HG03196 (cell line): Measurements from ENCODE around the gene FBXO24.
A peak's percentile ranks its signal among the peaks of the same experiment; 100 is the strongest.
"Not testable (repeated sequence)": the region's sequence is repeated elsewhere in the genome, so short reads cannot be mapped to it uniquely, and the experiment has no call there.

Experiments used
- ATAC-seq: cut with Tn5 transposase; IDR thresholded peaks from one replicate; pipeline ENCODE4 v1.9.1; 2021; ENCODE audit not compliant: unreplicated experiment

Gene FBXO24

GRCh38 chr7:100586266-100587025 lies at the start of gene FBXO24:
TSS of gene FBXO24 (plus strand) at chr7:100586328. CDS start at chr7:100586626, 298 bp downstream.
- peak; percentile 84 for ATAC-seq

- ATAC-seq = not testable (repeated sequence)
These were observed 49.4 kb upstream of the FBXO24 start for GRCh38 chr7:100536695-100537094.

- ATAC-seq = no peak
These were observed 47.8 kb upstream of the FBXO24 start for GRCh38 chr7:100538348-100538653.

- ATAC-seq = peak; percentile 92
These were observed 47.3 kb upstream of the FBXO24 start, which contains the start of gene AGFG2 for GRCh38 chr7:100538654-100539435. TSS of gene AGFG2 (plus strand) at chr7:100539203. CDS start at chr7:100539347, 144 bp downstream.

GRCh38 chr7:100539436-100540006 lies 46.6 kb upstream of the FBXO24 start:
- no peak for ATAC-seq

- ATAC-seq = no peak
These were observed 45.9 kb upstream of the FBXO24 start for GRCh38 chr7:100540073-100540723.

- not testable (repeated sequence) for ATAC-seq
These were observed 44.8 kb upstream of the FBXO24 start for GRCh38 chr7:100541309-100541708.

GRCh38 chr7:100543586-100543985 lies 42.5 kb upstream of the FBXO24 start:
- no peak for ATAC-seq

GRCh38 chr7:100544386-100544785 lies 41.7 kb upstream of the FBXO24 start:
- ATAC-seq = no peak

GRCh38 chr7:100544967-100545359 lies 41.2 kb upstream of the FBXO24 start:
- no peak for ATAC-seq

GRCh38 chr7:100545360-100546128 lies 40.6 kb upstream of the FBXO24 start:
- ATAC-seq = peak; percentile 48

- ATAC-seq = no peak
These were observed 39.8 kb upstream of the FBXO24 start for GRCh38 chr7:100546129-100546925.

- no peak for ATAC-seq
These were observed 39.0 kb upstream of the FBXO24 start for GRCh38 chr7:100546926-100547800.

GRCh38 chr7:100547872-100548271 lies 38.3 kb upstream of the FBXO24 start:
- ATAC-seq = no peak

- ATAC-seq = not testable (repeated sequence)
These were observed 37.7 kb upstream of the FBXO24 start for GRCh38 chr7:100548446-100548845.

GRCh38 chr7:100552532-100552931 lies 33.6 kb upstream of the FBXO24 start:
- ATAC-seq = no peak

GRCh38 chr7:100553032-100553431 lies 33.1 kb upstream of the FBXO24 start:
- no peak for ATAC-seq

- no peak for ATAC-seq
These were observed 30.4 kb upstream of the FBXO24 start for GRCh38 chr7:100555701-100556100.

- no peak for ATAC-seq
These were observed 29.6 kb upstream of the FBXO24 start for GRCh38 chr7:100556541-100556940.
